Measurements from ENCODE around the gene FTH1.

Gene FTH1

DNA sequence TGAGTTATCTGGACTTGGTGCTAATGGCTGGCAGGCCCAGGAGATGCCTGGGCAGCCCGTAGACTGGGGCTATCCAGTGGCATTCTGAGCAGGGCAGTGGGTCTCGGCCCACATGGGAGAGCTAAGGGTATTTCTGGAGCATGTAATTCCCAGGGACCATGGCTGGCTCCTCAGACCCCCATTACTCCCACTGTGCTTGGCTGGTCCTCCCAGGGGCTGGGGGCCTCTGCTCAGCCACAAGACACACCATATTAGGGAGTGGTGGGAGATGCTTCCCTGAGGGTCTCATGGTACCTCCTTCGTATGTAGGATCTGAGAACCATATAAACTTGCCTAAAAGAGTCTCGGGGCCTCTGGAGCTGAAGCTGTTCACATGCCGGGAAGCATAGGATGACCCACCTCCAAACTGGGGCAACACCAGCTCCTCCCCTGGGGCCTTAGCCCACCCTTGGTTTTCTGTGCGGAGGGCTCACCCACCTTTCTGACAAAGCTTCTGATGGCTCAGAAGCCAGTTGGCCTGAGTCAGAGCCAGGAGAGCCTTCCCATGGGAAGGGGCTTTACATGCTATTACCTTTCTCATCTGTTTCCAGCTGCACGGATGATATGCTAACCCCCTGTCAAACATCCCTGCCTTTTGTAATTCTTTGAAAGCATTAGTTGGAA, 9.5 kb upstream of the FTH1 start:
- Histone ChIP-seq H3K79me2 (ENCODE audit: insufficient read depth, low read length) (no peaks in the 10 kb centered on the region), H3K36me3 (ENCODE audit: insufficient read depth, low read length) (no peaks in the 10 kb centered on the region), H3K27me3 (ENCODE audit: insufficient read depth, low read length) (peaks cover 5% of the 10 kb centered on the region; the same call in 1 of the 2 replicates), H3F3A (ENCODE audit: insufficient read depth, low read length) (no peaks in the 10 kb centered on the region), H3K4me1 (ENCODE audit: insufficient read depth, low read length, severe bottlenecking) (no peaks in the 10 kb centered on the region), H3K9me2 (ENCODE audit: low read depth, low read length) (no peaks in the 10 kb centered on the region), H3K9me3 (ENCODE audit: low read length) (no peaks in the 10 kb centered on the region), H3K4me3 (ENCODE audit: low read depth, low read length, poor library complexity, severe bottlenecking) (no peak overlapping the region), H4K20me1 (ENCODE audit: insufficient read depth, low read length) (no peaks in the 10 kb centered on the region), H3K4me2 (ENCODE audit: low read length) (no peak overlapping the region), H3K27ac (ENCODE audit: low read depth, low read length, poor library complexity, severe bottlenecking) (no peak overlapping the region), H3K9ac (ENCODE audit: low read length) (no peak overlapping the region), H2AFZ (ENCODE audit: low read length) (no peak overlapping the region)
- TF ChIP-seq EZH2 (IDR thresholded peaks at IDR 0.05; ENCODE audit: borderline replicate concordance, low read length), result no peak
- TF ChIP-seq, protein P1, sequence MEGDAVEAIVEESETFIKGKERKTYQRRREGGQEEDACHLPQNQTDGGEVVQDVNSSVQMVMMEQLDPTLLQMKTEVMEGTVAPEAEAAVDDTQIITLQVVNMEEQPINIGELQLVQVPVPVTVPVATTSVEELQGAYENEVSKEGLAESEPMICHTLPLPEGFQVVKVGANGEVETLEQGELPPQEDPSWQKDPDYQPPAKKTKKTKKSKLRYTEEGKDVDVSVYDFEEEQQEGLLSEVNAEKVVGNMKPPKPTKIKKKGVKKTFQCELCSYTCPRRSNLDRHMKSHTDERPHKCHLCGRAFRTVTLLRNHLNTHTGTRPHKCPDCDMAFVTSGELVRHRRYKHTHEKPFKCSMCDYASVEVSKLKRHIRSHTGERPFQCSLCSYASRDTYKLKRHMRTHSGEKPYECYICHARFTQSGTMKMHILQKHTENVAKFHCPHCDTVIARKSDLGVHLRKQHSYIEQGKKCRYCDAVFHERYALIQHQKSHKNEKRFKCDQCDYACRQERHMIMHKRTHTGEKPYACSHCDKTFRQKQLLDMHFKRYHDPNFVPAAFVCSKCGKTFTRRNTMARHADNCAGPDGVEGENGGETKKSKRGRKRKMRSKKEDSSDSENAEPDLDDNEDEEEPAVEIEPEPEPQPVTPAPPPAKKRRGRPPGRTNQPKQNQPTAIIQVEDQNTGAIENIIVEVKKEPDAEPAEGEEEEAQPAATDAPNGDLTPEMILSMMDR (IDR thresholded peaks at IDR 0.05; ENCODE audit: low read length), result no peak

GRCh38 chr11:61976420-61976800, 9.0 kb upstream of the FTH1 start:
- Histone ChIP-seq H4K20me1 (ENCODE audit: insufficient read depth, low read length) (no peaks in the 10 kb centered on the region), H3K4me3 (ENCODE audit: low read depth, low read length, poor library complexity, severe bottlenecking) (no peak overlapping the region), H3K79me2 (ENCODE audit: insufficient read depth, low read length) (no peaks in the 10 kb centered on the region), H2AFZ (ENCODE audit: low read length) (no peak overlapping the region), H3K27ac (ENCODE audit: low read depth, low read length, poor library complexity, severe bottlenecking) (no peak overlapping the region), H3K4me2 (ENCODE audit: low read length) (no peak overlapping the region), H3K9me3 (ENCODE audit: low read length) (no peaks in the 10 kb centered on the region), H3K9me2 (ENCODE audit: low read depth, low read length) (no peaks in the 10 kb centered on the region), H3F3A (ENCODE audit: insufficient read depth, low read length) (no peaks in the 10 kb centered on the region), H3K4me1 (ENCODE audit: insufficient read depth, low read length, severe bottlenecking) (peaks cover 5% of the 10 kb centered on the region), H3K9ac (ENCODE audit: low read length) (no peak overlapping the region), H3K36me3 (ENCODE audit: insufficient read depth, low read length) (no peaks in the 10 kb centered on the region), H3K27me3 (ENCODE audit: insufficient read depth, low read length) (peaks cover 5% of the 10 kb centered on the region; the same call in 1 of the 2 replicates)
- TF ChIP-seq, protein P1 (IDR thresholded peaks at IDR 0.05; ENCODE audit: low read length), result no peak
- TF ChIP-seq EZH2 (IDR thresholded peaks at IDR 0.05; ENCODE audit: borderline replicate concordance, low read length), result no peak

DNA sequence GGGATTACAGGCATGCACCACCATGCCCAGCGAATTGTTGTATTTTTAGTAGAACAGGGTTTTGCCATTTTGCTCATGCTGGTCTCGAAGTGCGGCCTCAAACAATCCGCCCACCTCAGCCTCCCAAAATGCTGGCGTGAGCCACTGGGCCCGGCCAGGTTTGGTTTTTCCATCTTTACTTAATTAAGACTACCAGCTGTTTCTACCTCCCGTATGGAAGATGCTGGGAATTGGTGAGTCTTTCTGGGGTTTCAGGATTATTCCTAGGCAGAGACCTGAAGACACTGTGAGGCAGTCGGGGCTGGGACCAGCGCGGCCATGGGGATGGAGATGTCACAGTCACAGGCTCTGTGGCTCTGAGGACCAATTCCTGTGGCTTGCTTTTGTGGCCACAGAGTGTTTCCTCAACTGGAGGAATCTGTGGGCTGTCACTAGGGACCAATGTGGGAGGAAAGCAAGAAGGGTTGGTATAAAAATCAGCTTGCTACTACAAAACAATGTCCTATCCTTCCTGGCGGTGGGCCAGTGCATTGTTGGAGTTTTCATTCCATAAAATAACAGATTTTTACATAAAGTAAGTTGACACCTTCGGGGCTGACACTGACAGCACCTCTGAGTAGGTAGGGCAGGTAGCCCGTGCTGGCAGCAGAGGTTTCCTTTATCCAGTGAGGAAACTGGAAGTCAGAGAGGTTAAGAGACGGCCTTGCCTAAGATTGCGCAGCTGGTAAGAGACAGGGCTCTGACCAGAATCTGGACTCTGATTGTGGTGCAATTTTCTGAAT, 8.4 kb upstream of the FTH1 start:
- no peaks in the 10 kb centered on the region for H3K9me3 ChIP-seq (ENCODE audit: low read length)
- no peaks in the 10 kb centered on the region for H3K79me2 ChIP-seq (ENCODE audit: insufficient read depth, low read length)
- H3K9me2 ChIP-seq (ENCODE audit: low read depth, low read length), result no peaks in the 10 kb centered on the region
- no peak overlapping the region for H3K4me2 ChIP-seq (ENCODE audit: low read length)
- peaks cover 2% of the 10 kb centered on the region; the same call in 1 of the 2 replicates for H3K27me3 ChIP-seq (ENCODE audit: insufficient read depth, low read length)
- H3K4me3 ChIP-seq (ENCODE audit: low read depth, low read length, poor library complexity, severe bottlenecking), result no peak overlapping the region
- H3K9ac ChIP-seq (ENCODE audit: low read length), result no peak overlapping the region
- TF ChIP-seq, protein P1 (IDR thresholded peaks at IDR 0.05; ENCODE audit: low read length), result no peak
- TF ChIP-seq EZH2 (IDR thresholded peaks at IDR 0.05; ENCODE audit: borderline replicate concordance, low read length), result no peak
- no peaks in the 10 kb centered on the region for H4K20me1 ChIP-seq (ENCODE audit: insufficient read depth, low read length)
- peaks cover 10% of the 10 kb centered on the region for H3K4me1 ChIP-seq (ENCODE audit: insufficient read depth, low read length, severe bottlenecking)
- H3F3A ChIP-seq (ENCODE audit: insufficient read depth, low read length), result no peaks in the 10 kb centered on the region
- no peaks in the 10 kb centered on the region for H3K36me3 ChIP-seq (ENCODE audit: insufficient read depth, low read length)
- no peak overlapping the region for H2AFZ ChIP-seq (ENCODE audit: low read length)
- no peak overlapping the region for H3K27ac ChIP-seq (ENCODE audit: low read depth, low read length, poor library complexity, severe bottlenecking)
